Measurements from ENCODE around the gene AHDC1.
"Not testable (repeated sequence)": the region's sequence is repeated elsewhere in the genome, so short reads cannot be mapped to it uniquely, and the experiment has no call there.

The AHDC1 gene

GRCh38 chr1:27506703-27507102 is 97.2 kb downstream of the AHDC1 start:
- no peak for DNase-seq

- DNase-seq, result no peak
These were observed 98.6 kb downstream of the AHDC1 start for GRCh38 chr1:27505420-27505680.

GRCh38 chr1:27504588-27505419 is 99.1 kb downstream of the AHDC1 start:
- DNase-seq, result no peak

- DNase-seq, result no peak
These were observed 99.9 kb downstream of the AHDC1 start for GRCh38 chr1:27503844-27504587.

GRCh38 chr1:27503033-27503432 is 100.9 kb downstream of the AHDC1 start:
- DNase-seq, result no peak

- not testable (repeated sequence) for DNase-seq
These were observed 102.8 kb downstream of the AHDC1 start for GRCh38 chr1:27501159-27501558.

- DNase-seq, result no peak
These were observed 104.8 kb downstream of the AHDC1 start for GRCh38 chr1:27499142-27499541.

GRCh38 chr1:27496604-27497155 is 107.3 kb downstream of the AHDC1 start:
- DNase-seq, result no peak

GRCh38 chr1:27492796-27493195 is 111.1 kb downstream of the AHDC1 start:
- no peak for DNase-seq

- DNase-seq, result no peak
These were observed 111.9 kb downstream of the AHDC1 start for GRCh38 chr1:27491748-27492700.

- DNase-seq, result peak; percentile 96 to 98
These were observed 113.8 kb downstream of the AHDC1 start, which contains the start of gene WASF2 for GRCh38 chr1:27489973-27490741. Gene WASF2, minus strand, starts transcription at chr1:27490167. Its CDS starts 61,277 bp downstream, at chr1:27428890.

GRCh38 chr1:27489501-27489972 is 114.4 kb downstream of the AHDC1 start:
- peak in 1 of 2 donors; percentile 15 for DNase-seq

- DNase-seq, result peak in 1 of 2 donors; percentile 37
These were observed 115.7 kb downstream of the AHDC1 start for GRCh38 chr1:27487966-27488884.

- DNase-seq, result no peak
These were observed 118.6 kb downstream of the AHDC1 start for GRCh38 chr1:27485363-27485762.

Data from CD4-positive, alpha-beta T cell treated with Interleukin-4 for 1 hour (primary cell).